Dendritic cell treated with granulocyte-macrophage colony-stimulating factor and Interleukin-4, amounts not matched to agents 40 ng/mL and 50 ng/mL, for 4 days (primary cell): ENCODE data around the gene UGT2A3.
"Not testable (repeated sequence)": the region's sequence is repeated elsewhere in the genome, so short reads cannot be mapped to it uniquely, and the experiment has no call there.

Experiments used
- H3K27ac Mint-ChIP-seq: one replicate; pipeline ENCODE4 v1.8.0; 2022; ENCODE audit warnings: mild to moderate bottlenecking, mixed read lengths
- H3K27me3 Mint-ChIP-seq: one replicate; pipeline ENCODE4 v1.8.0; 2022; ENCODE audit warnings: mild to moderate bottlenecking, mixed read lengths
- H3K36me3 Mint-ChIP-seq: one replicate; pipeline ENCODE4 v1.8.0; 2022; ENCODE audit warnings: low read depth, mixed read lengths
- H3K4me1 Mint-ChIP-seq: one replicate; pipeline ENCODE4 v1.8.0; 2022; ENCODE audit warnings: low read depth, mixed read lengths
- H3K4me3 Mint-ChIP-seq: one replicate; pipeline ENCODE4 v1.8.0; 2022; ENCODE audit warnings: mild to moderate bottlenecking, moderate library complexity, mixed read lengths
- H3K9me3 Mint-ChIP-seq: one replicate; pipeline ENCODE4 v1.8.0; 2022; ENCODE audit warnings: mixed read lengths
- intact Hi-C: fragments of 100-400 bp; cut with micrococcal nuclease; formaldehyde crosslinking; loops from one replicate; pipeline ENCODE4 v1.15.0; 2022

The UGT2A3 gene

GRCh38 chr4:68948985-68949384 is 2.6 kb downstream of the UGT2A3 start:
- Mint-ChIP-seq H3K9me3 (no peaks in the 10 kb centered on the region), H3K36me3 (no peaks in the 10 kb centered on the region), H3K4me1 (no peaks in the 10 kb centered on the region), H3K27ac (no peak overlapping the region), H3K4me3 (no peak overlapping the region), H3K27me3 (no peaks in the 10 kb centered on the region)
- intact Hi-C loops: no loop called here

GRCh38 chr4:68948044-68948743 is 3.4 kb downstream of the UGT2A3 start:
- intact Hi-C loops: no loop called here
- Mint-ChIP-seq H3K4me3 (no peak overlapping the region), H3K27ac (no peak overlapping the region), H3K4me1 (no peaks in the 10 kb centered on the region), H3K36me3 (no peaks in the 10 kb centered on the region), H3K9me3 (no peaks in the 10 kb centered on the region), H3K27me3 (no peaks in the 10 kb centered on the region)

GRCh38 chr4:68929076-68929737 is 22.4 kb downstream of the UGT2A3 start:
- Mint-ChIP-seq H3K9me3 (peaks cover 12% of the 10 kb centered on the region), H3K27ac (no peak overlapping the region), H3K27me3 (no peaks in the 10 kb centered on the region), H3K36me3 (no peaks in the 10 kb centered on the region), H3K4me3 (no peak overlapping the region), H3K4me1 (no peaks in the 10 kb centered on the region)
- intact Hi-C loops: no loop called here

- intact Hi-C loops: no loop called here
- no peaks in the 10 kb centered on the region for H3K4me1 Mint-ChIP-seq
- H3K4me3 Mint-ChIP-seq: no peak overlapping the region
- no peak overlapping the region for H3K27ac Mint-ChIP-seq
- H3K9me3 Mint-ChIP-seq: peaks cover 7% of the 10 kb centered on the region
- H3K27me3 Mint-ChIP-seq: no peaks in the 10 kb centered on the region
- H3K36me3 Mint-ChIP-seq: no peaks in the 10 kb centered on the region
Observed at GRCh38 chr4:68927165-68927564, 24.4 kb downstream of the UGT2A3 start.

DNA sequence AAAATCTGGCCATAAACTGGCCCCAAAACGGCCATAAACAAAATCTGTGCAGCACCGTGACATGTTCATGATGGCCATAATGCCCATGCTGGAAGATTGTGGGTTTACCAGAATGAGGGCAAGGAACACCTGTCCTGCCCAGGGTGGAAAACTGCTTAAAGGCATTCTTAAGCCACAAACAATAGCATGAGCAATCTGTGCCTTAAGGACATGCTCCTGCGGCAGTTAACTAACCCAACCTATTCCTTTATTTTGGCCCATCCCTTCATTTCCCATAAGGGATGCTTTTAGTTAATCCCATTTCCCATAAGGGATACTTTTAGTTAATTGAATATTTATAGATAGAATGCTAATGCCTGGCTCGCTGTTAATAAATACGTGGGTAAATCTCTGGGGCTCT is 29.4 kb downstream of the UGT2A3 start:
- H3K36me3 Mint-ChIP-seq, H3K4me3 Mint-ChIP-seq, H3K4me1 Mint-ChIP-seq, H3K27me3 Mint-ChIP-seq, intact Hi-C loops, H3K27ac Mint-ChIP-seq: not testable (repeated sequence)
- H3K9me3 Mint-ChIP-seq: peaks cover 19% of the 10 kb centered on the region

DNA sequence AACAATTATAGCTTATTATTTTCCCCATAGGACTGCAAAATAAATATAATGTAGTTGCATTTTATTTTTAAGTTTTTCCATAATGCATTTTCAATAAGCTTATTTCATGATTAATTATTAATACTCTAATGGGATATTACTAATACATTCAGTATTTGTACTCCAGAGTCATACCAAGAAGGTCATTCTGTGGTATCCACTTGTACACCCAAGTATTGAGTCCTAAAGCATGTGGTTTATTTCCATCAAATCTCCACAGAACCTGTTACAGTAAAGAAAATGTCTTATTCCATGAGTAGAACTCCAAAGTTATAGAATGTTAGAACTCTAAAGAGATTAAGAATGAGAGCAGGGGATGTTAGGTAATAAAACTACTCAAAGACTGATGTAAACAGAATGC is 30.6 kb downstream of the UGT2A3 start:
- no peaks in the 10 kb centered on the region for H3K36me3 Mint-ChIP-seq
- H3K4me3 Mint-ChIP-seq: no peak overlapping the region
- H3K27ac Mint-ChIP-seq: no peak overlapping the region
- H3K9me3 Mint-ChIP-seq: peaks cover 19% of the 10 kb centered on the region
- no peaks in the 10 kb centered on the region for H3K27me3 Mint-ChIP-seq
- no peaks in the 10 kb centered on the region for H3K4me1 Mint-ChIP-seq
- intact Hi-C loops: no loop called here

- intact Hi-C loops: no loop called here
- no peak overlapping the region for H3K4me3 Mint-ChIP-seq
- H3K27ac Mint-ChIP-seq: no peak overlapping the region
- no peaks in the 10 kb centered on the region for H3K4me1 Mint-ChIP-seq
- no peaks in the 10 kb centered on the region for H3K27me3 Mint-ChIP-seq
- no peaks in the 10 kb centered on the region for H3K36me3 Mint-ChIP-seq
- peaks cover 21% of the 10 kb centered on the region for H3K9me3 Mint-ChIP-seq
Observed at GRCh38 chr4:68917016-68917415, 34.6 kb downstream of the UGT2A3 start.

GRCh38 chr4:68912807-68913206 is 38.8 kb downstream of the UGT2A3 start:
- H3K9me3 Mint-ChIP-seq: peaks cover 9% of the 10 kb centered on the region
- H3K4me3 Mint-ChIP-seq: no peak overlapping the region
- intact Hi-C loops: no loop called here
- H3K27ac Mint-ChIP-seq: no peak overlapping the region
- no peaks in the 10 kb centered on the region for H3K36me3 Mint-ChIP-seq
- H3K4me1 Mint-ChIP-seq: no peaks in the 10 kb centered on the region
- no peaks in the 10 kb centered on the region for H3K27me3 Mint-ChIP-seq

GRCh38 chr4:68909385-68909784 is 42.2 kb downstream of the UGT2A3 start:
- H3K27ac Mint-ChIP-seq: no peak overlapping the region

GRCh38 chr4:68907788-68908700 is 43.6 kb downstream of the UGT2A3 start:
- Mint-ChIP-seq H3K4me3 (no peak overlapping the region), H3K27ac (no peak overlapping the region)
- intact Hi-C loops: no loop called here

More at GRCh38 chr4:68909385-68909784, 42.2 kb downstream of the UGT2A3 start:
- intact Hi-C loops: no loop called here
- Mint-ChIP-seq H3K4me1 (no peaks in the 10 kb centered on the region), H3K36me3 (no peaks in the 10 kb centered on the region), H3K9me3 (peaks cover 9% of the 10 kb centered on the region), H3K27me3 (no peaks in the 10 kb centered on the region), H3K4me3 (no peak overlapping the region)

DNA sequence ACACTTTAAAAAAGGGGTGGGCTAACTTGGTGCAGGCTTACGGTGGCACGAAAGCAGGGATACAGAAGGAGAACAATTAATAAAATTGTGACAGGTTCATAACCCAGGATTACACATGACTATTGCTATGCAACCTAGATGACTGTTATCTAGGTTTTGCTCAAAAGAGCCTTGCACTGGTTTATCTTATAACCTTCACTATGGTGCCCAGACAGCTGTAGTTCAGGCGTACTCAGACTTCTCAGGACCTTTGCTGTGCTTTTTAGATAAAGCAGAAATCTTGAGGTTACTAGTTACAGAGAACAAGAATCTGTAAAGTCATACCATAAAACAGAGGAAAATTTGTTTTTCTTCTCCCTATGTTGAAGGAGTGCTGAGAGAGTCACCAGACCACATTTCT is 44.4 kb downstream of the UGT2A3 start:
- Mint-ChIP-seq H3K27me3 (no peaks in the 10 kb centered on the region), H3K9me3 (no peaks in the 10 kb centered on the region), H3K4me1 (no peaks in the 10 kb centered on the region), H3K36me3 (no peaks in the 10 kb centered on the region), H3K4me3 (no peak overlapping the region), H3K27ac (no peak overlapping the region)
- intact Hi-C loops: no loop called here

More at GRCh38 chr4:68907788-68908700, 43.6 kb downstream of the UGT2A3 start:
- no peaks in the 10 kb centered on the region for H3K27me3 Mint-ChIP-seq
- H3K9me3 Mint-ChIP-seq: peaks cover 7% of the 10 kb centered on the region
- H3K36me3 Mint-ChIP-seq: no peaks in the 10 kb centered on the region
- no peaks in the 10 kb centered on the region for H3K4me1 Mint-ChIP-seq

- H3K27ac Mint-ChIP-seq: no peak overlapping the region
- H3K27me3 Mint-ChIP-seq: no peaks in the 10 kb centered on the region
- H3K4me3 Mint-ChIP-seq: no peak overlapping the region
- no peaks in the 10 kb centered on the region for H3K9me3 Mint-ChIP-seq
- H3K4me1 Mint-ChIP-seq: no peaks in the 10 kb centered on the region
- intact Hi-C loops: no loop called here
- H3K36me3 Mint-ChIP-seq: no peaks in the 10 kb centered on the region
Observed at GRCh38 chr4:68906780-68907137, 44.8 kb downstream of the UGT2A3 start.

DNA sequence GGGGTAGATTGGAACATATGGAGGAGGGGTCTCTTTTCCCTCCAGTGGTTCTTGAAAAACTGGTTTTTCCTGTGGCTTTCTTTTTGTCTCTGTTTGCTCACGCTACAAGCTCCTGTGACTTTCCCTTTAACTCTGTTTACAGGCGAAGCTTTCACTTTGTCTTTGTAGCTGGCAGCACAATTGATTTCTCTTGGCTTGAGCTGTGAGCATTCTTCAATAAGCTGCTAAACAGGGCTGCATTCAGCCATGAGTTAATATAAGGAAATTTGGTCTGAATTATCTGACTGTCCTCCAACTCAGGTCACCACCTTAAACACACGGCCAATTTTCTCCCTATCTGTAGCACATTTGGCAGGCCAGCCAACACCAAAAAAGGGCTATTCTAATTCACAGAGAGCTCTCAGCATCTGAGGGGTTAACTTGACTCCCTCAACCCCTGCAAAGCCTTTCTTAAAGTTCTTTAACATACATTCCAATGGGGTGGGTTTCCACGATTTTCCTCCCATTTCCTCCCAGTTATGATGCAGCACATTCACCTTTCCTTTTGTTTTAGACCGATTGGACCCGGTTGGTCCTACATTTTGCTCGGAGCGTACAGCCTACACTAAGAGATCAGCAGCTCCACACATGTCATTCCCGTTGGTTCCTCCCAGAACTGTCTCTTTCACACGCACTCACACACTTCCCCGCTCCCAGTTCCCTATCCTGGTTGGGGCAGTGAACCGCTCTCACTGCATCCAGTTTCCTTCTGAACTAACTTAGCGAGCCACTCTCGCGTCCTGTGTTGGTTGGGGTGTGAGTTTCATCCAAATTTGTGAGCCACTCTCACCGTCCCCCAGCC is 45.4 kb downstream of the UGT2A3 start:
- Mint-ChIP-seq H3K4me3 (no peak overlapping the region), H3K27me3 (no peaks in the 10 kb centered on the region), H3K36me3 (no peaks in the 10 kb centered on the region), H3K9me3 (no peaks in the 10 kb centered on the region), H3K27ac (no peak overlapping the region), H3K4me1 (no peaks in the 10 kb centered on the region)
- intact Hi-C loops: no loop called here
